ENCODE data around the gene ENDOV. TPM values are rescaled to one million over a fixed set of nuclear protein-coding genes. Genes with fewer than 3 reads are reported as not detected.
A peak's percentile ranks its signal among the peaks of the same experiment; 100 is the strongest.

Gene ENDOV
- polyA plus RNA-seq, 1 donor, result 30.8 TPM

- peaks cover 15% of the 10 kb centered on the region for H3K4me1 ChIP-seq (ENCODE audit: control insufficient read depth, insufficient read depth, low read length)
- H3K27ac ChIP-seq (ENCODE audit: low read length), result peak overlapping the region; percentile 95
- H3K4me3 ChIP-seq (ENCODE audit: low read length), result peak overlapping the region; percentile 87
- no CpG with 5 or more reads among the region's 39 CpGs for WGBS (ENCODE audit: insufficient coverage, low lambda C conversion rate)
- H3K27me3 ChIP-seq (ENCODE audit: control insufficient read depth, insufficient read depth, low read length), result no peaks in the 10 kb centered on the region
- DNase-seq, result no peak
- peaks cover 25% of the 10 kb centered on the region for H3K36me3 ChIP-seq (ENCODE audit: control insufficient read depth, insufficient read depth, low read length)
- no peaks in the 10 kb centered on the region for H3K9me3 ChIP-seq (ENCODE audit: control insufficient read depth, low read depth, low read length)
These were observed 715 bp downstream of the ENDOV start for GRCh38 chr17:80415626-80416137.

- Histone ChIP-seq H3K4me3 (ENCODE audit: low read length) (peak overlapping the region; percentile 87), H3K9me3 (ENCODE audit: control insufficient read depth, low read depth, low read length) (no peaks in the 10 kb centered on the region), H3K27me3 (ENCODE audit: control insufficient read depth, insufficient read depth, low read length) (no peaks in the 10 kb centered on the region), H3K27ac (ENCODE audit: low read length) (no peak overlapping the region), H3K36me3 (ENCODE audit: control insufficient read depth, insufficient read depth, low read length) (peaks cover 27% of the 10 kb centered on the region), H3K4me1 (ENCODE audit: control insufficient read depth, insufficient read depth, low read length) (peaks cover 15% of the 10 kb centered on the region)
- 93% methylated on average over 5 of the region's 7 CpGs for WGBS (ENCODE audit: insufficient coverage, low lambda C conversion rate)
- DNase-seq, result no peak
These were observed 1.4 kb downstream of the ENDOV start for GRCh38 chr17:80416260-80416939.

- no CpG with 5 or more reads among the region's 6 CpGs for WGBS (ENCODE audit: insufficient coverage, low lambda C conversion rate)
- no peak for DNase-seq
These were observed 1.9 kb downstream of the ENDOV start for GRCh38 chr17:80416940-80417293.

GRCh38 chr17:80418589-80418988 lies 3.6 kb downstream of the ENDOV start:
- H3K4me1 ChIP-seq (ENCODE audit: control insufficient read depth, insufficient read depth, low read length), result peaks cover 11% of the 10 kb centered on the region
- 90% methylated on average over 2 of the region's 11 CpGs for WGBS (ENCODE audit: insufficient coverage, low lambda C conversion rate)
- no peak for DNase-seq
- peaks cover 27% of the 10 kb centered on the region for H3K36me3 ChIP-seq (ENCODE audit: control insufficient read depth, insufficient read depth, low read length)
- H3K27me3 ChIP-seq (ENCODE audit: control insufficient read depth, insufficient read depth, low read length), result no peaks in the 10 kb centered on the region
- H3K4me3 ChIP-seq (ENCODE audit: low read length), result no peak overlapping the region
- no peaks in the 10 kb centered on the region for H3K9me3 ChIP-seq (ENCODE audit: control insufficient read depth, low read depth, low read length)
- H3K27ac ChIP-seq (ENCODE audit: low read length), result no peak overlapping the region

More at GRCh38 chr17:80416940-80417293, 1.9 kb downstream of the ENDOV start:
- Histone ChIP-seq H3K36me3 (ENCODE audit: control insufficient read depth, insufficient read depth, low read length) (peaks cover 27% of the 10 kb centered on the region), H3K4me1 (ENCODE audit: control insufficient read depth, insufficient read depth, low read length) (peaks cover 15% of the 10 kb centered on the region), H3K4me3 (ENCODE audit: low read length) (no peak overlapping the region), H3K27ac (ENCODE audit: low read length) (no peak overlapping the region), H3K9me3 (ENCODE audit: control insufficient read depth, low read depth, low read length) (no peaks in the 10 kb centered on the region), H3K27me3 (ENCODE audit: control insufficient read depth, insufficient read depth, low read length) (no peaks in the 10 kb centered on the region)

GRCh38 chr17:80419255-80419654 lies 4.3 kb downstream of the ENDOV start:
- WGBS (ENCODE audit: insufficient coverage, low lambda C conversion rate), result no CpG with 5 or more reads among the region's 11 CpGs
- no peak overlapping the region for H3K27ac ChIP-seq (ENCODE audit: low read length)
- H3K4me1 ChIP-seq (ENCODE audit: control insufficient read depth, insufficient read depth, low read length), result peaks cover 8% of the 10 kb centered on the region
- no peaks in the 10 kb centered on the region for H3K27me3 ChIP-seq (ENCODE audit: control insufficient read depth, insufficient read depth, low read length)
- DNase-seq, result no peak
- H3K9me3 ChIP-seq (ENCODE audit: control insufficient read depth, low read depth, low read length), result no peaks in the 10 kb centered on the region
- H3K4me3 ChIP-seq (ENCODE audit: low read length), result no peak overlapping the region
- H3K36me3 ChIP-seq (ENCODE audit: control insufficient read depth, insufficient read depth, low read length), result peaks cover 27% of the 10 kb centered on the region

GRCh38 chr17:80421381-80422090 lies 6.6 kb downstream of the ENDOV start:
- DNase-seq, result no peak
- WGBS (ENCODE audit: insufficient coverage, low lambda C conversion rate), result no CpG with 5 or more reads among the region's 20 CpGs
- Histone ChIP-seq H3K9me3 (ENCODE audit: control insufficient read depth, low read depth, low read length) (no peaks in the 10 kb centered on the region), H3K27ac (ENCODE audit: low read length) (no peak overlapping the region), H3K4me3 (ENCODE audit: low read length) (no peak overlapping the region), H3K36me3 (ENCODE audit: control insufficient read depth, insufficient read depth, low read length) (peaks cover 27% of the 10 kb centered on the region), H3K27me3 (ENCODE audit: control insufficient read depth, insufficient read depth, low read length) (no peaks in the 10 kb centered on the region), H3K4me1 (ENCODE audit: control insufficient read depth, insufficient read depth, low read length) (no peaks in the 10 kb centered on the region)

- no peak for DNase-seq
- no CpG with 5 or more reads among the region's 18 CpGs for WGBS (ENCODE audit: insufficient coverage, low lambda C conversion rate)
- no peaks in the 10 kb centered on the region for H3K4me1 ChIP-seq (ENCODE audit: control insufficient read depth, insufficient read depth, low read length)
- H3K9me3 ChIP-seq (ENCODE audit: control insufficient read depth, low read depth, low read length), result no peaks in the 10 kb centered on the region
- H3K36me3 ChIP-seq (ENCODE audit: control insufficient read depth, insufficient read depth, low read length), result peaks cover 20% of the 10 kb centered on the region
- no peak overlapping the region for H3K4me3 ChIP-seq (ENCODE audit: low read length)
- no peak overlapping the region for H3K27ac ChIP-seq (ENCODE audit: low read length)
- H3K27me3 ChIP-seq (ENCODE audit: control insufficient read depth, insufficient read depth, low read length), result no peaks in the 10 kb centered on the region
These were observed 7.3 kb downstream of the ENDOV start for GRCh38 chr17:80422276-80422675.

- Histone ChIP-seq H3K9me3 (ENCODE audit: control insufficient read depth, low read depth, low read length) (no peaks in the 10 kb centered on the region), H3K27me3 (ENCODE audit: control insufficient read depth, insufficient read depth, low read length) (no peaks in the 10 kb centered on the region), H3K36me3 (ENCODE audit: control insufficient read depth, insufficient read depth, low read length) (peaks cover 13% of the 10 kb centered on the region), H3K27ac (ENCODE audit: low read length) (no peak overlapping the region), H3K4me3 (ENCODE audit: low read length) (no peak overlapping the region), H3K4me1 (ENCODE audit: control insufficient read depth, insufficient read depth, low read length) (no peaks in the 10 kb centered on the region)
- no peak for DNase-seq
- WGBS (ENCODE audit: insufficient coverage, low lambda C conversion rate), result no CpG with 5 or more reads among the region's 20 CpGs
These were observed 8.0 kb downstream of the ENDOV start for GRCh38 chr17:80422981-80423380.

GRCh38 chr17:80423536-80424225 lies 8.7 kb downstream of the ENDOV start:
- WGBS (ENCODE audit: insufficient coverage, low lambda C conversion rate), result no CpG with 5 or more reads among the region's 13 CpGs
- no peak overlapping the region for H3K27ac ChIP-seq (ENCODE audit: low read length)
- no peak overlapping the region for H3K4me3 ChIP-seq (ENCODE audit: low read length)
- H3K36me3 ChIP-seq (ENCODE audit: control insufficient read depth, insufficient read depth, low read length), result peaks cover 11% of the 10 kb centered on the region
- DNase-seq, result no peak
- H3K4me1 ChIP-seq (ENCODE audit: control insufficient read depth, insufficient read depth, low read length), result no peaks in the 10 kb centered on the region
- H3K9me3 ChIP-seq (ENCODE audit: control insufficient read depth, low read depth, low read length), result no peaks in the 10 kb centered on the region
- no peaks in the 10 kb centered on the region for H3K27me3 ChIP-seq (ENCODE audit: control insufficient read depth, insufficient read depth, low read length)

GRCh38 chr17:80424261-80424660 lies 9.3 kb downstream of the ENDOV start:
- Histone ChIP-seq H3K36me3 (ENCODE audit: control insufficient read depth, insufficient read depth, low read length) (peaks cover 17% of the 10 kb centered on the region), H3K27ac (ENCODE audit: low read length) (no peak overlapping the region), H3K4me3 (ENCODE audit: low read length) (no peak overlapping the region), H3K27me3 (ENCODE audit: control insufficient read depth, insufficient read depth, low read length) (no peaks in the 10 kb centered on the region), H3K9me3 (ENCODE audit: control insufficient read depth, low read depth, low read length) (no peaks in the 10 kb centered on the region), H3K4me1 (ENCODE audit: control insufficient read depth, insufficient read depth, low read length) (no peaks in the 10 kb centered on the region)
- DNase-seq, result no peak
- no CpG with 5 or more reads among the region's 8 CpGs for WGBS (ENCODE audit: insufficient coverage, low lambda C conversion rate)
